K562 (cell line): Measurements from ENCODE around the gene PCBP4. TPM values are rescaled to one million over a fixed set of nuclear protein-coding genes. Genes with fewer than 3 reads are reported as not detected.

Experiments
- CCNT2 ChIP-seq: IDR thresholded peaks from 2 replicates; pipeline ENCODE4 v1.6.1; 2011; ENCODE audit warnings: borderline replicate concordance, low read depth, mild to moderate bottlenecking, moderate library complexity, mixed read lengths, low read length; ENCODE audit not compliant: insufficient read length; ENCODE audit errors: extremely low read depth
- MAFG ChIP-seq: fragments of 450-650 bp; conservative IDR thresholded peaks from 2 replicates; pipeline ENCODE4 v1.6.1; 2016; ENCODE audit warnings: missing genetic modification characterization, missing compliant biosample characterization
- MAZ ChIP-seq, 2 experiments: fragments of 450-650 bp in 1 of 2; sonication (generic) in 1 of 2; formaldehyde crosslinking; IDR thresholded peaks in 1 of 2; conservative IDR thresholded peaks in 1 of 2; 2 replicates each; pipeline versions ENCODE4 v1.4.0 to v1.5.0; 2020; ENCODE audit warnings: mild to moderate bottlenecking in 1 of 2, missing genetic modification reagents in 1 of 2
- MIER1 ChIP-seq: fragments of 450-650 bp; IDR thresholded peaks from 2 replicates; pipeline ENCODE4 v1.6.1; 2016; ENCODE audit warnings: antibody characterized with exemption, mild to moderate bottlenecking, low read depth
- MYC ChIP-seq, 2 experiments: fragments of 250-450 bp in 1 of 2; sonication (Bioruptor Pico) in 1 of 2; IDR thresholded peaks; 2 replicates each; pipeline versions ENCODE4 v1.5.1 to v1.6.1; 2012 to 2021; ENCODE audit warnings: low read depth in 2 of 2, borderline replicate concordance in 1 of 2, improper control_type of control experiment in 1 of 2, low read length in 1 of 2, mild to moderate bottlenecking in 1 of 2, moderate library complexity in 1 of 2
- PRPF4 ChIP-seq: fragments of 200-400 bp; formaldehyde crosslinking; IDR thresholded peaks from one replicate; pipeline ENCODE4 v1.6.1; 2017; ENCODE audit warnings: low read length, low read depth, mild to moderate bottlenecking; ENCODE audit not compliant: insufficient read depth, poor library complexity, severe bottlenecking
- PTTG1 ChIP-seq: fragments of 450-650 bp; IDR thresholded peaks from 2 replicates; pipeline ENCODE4 v1.6.1; 2016; ENCODE audit warnings: low read depth, mild to moderate bottlenecking, missing genetic modification characterization, missing compliant biosample characterization
- RAD21 ChIP-seq, 2 experiments: fragments of 250-450 bp in 1 of 2; fragments of 450-650 bp in 1 of 2; sonication (Bioruptor Pico) in 1 of 2; formaldehyde crosslinking in 1 of 2; IDR thresholded peaks in 1 of 2; conservative IDR thresholded peaks in 1 of 2; 2 replicates each; pipeline versions ENCODE4 v1.4.0 to v1.8.0; 2020 to 2022; ENCODE audit warnings: mild to moderate bottlenecking in 2 of 2, moderate library complexity in 1 of 2
- SAFB2 ChIP-seq: fragments of 200-400 bp; formaldehyde crosslinking; IDR thresholded peaks from 2 replicates; pipeline ENCODE4 v1.6.1; 2018; ENCODE audit warnings: borderline replicate concordance, low read length, low read depth, moderate library complexity; ENCODE audit not compliant: severe bottlenecking
- XRCC5 ChIP-seq: fragments of 200-400 bp; formaldehyde crosslinking; IDR thresholded peaks from 2 replicates; pipeline ENCODE4 v1.6.1; 2017; ENCODE audit warnings: low read depth, mild to moderate bottlenecking, low read length
- ZC3H8 ChIP-seq: fragments of 450-650 bp; IDR thresholded peaks from 2 replicates; pipeline ENCODE4 v1.6.1; 2017
- ZNF584 ChIP-seq: fragments of 200-800 bp; sonication (Bioruptor generic); IDR thresholded peaks from 2 replicates; pipeline ENCODE4 v1.6.1; 2016; ENCODE audit warnings: low read depth, mild to moderate bottlenecking, missing genetic modification characterization, missing compliant biosample characterization
- ZNF77 ChIP-seq: fragments of 250-450 bp; sonication (Bioruptor Pico); IDR thresholded peaks from 2 replicates; pipeline ENCODE4 v1.5.0; 2020
- polyA plus RNA-seq, 8 experiments: library from polyadenylated mRNA; depleted of rRNA in 4 of 8; stranded (reverse) in 5 of 8; unstranded in 3 of 8; fragments of >200 nt; fragmentation: Nextera tagmentation in 2 of 8; fragmentation: Illumina TruSeq in 1 of 8; extraction: Ambion mirVana in 2 of 8; extraction: Trizol in 1 of 8; gene quantifications; 2 replicates each; pipeline versions ENCODE4 v1.2.1 to v1.2.3, GENCODE V29; 2011 to 2014; ENCODE audit warnings: inconsistent platforms in 1 of 8, missing spikeins in 1 of 8
- total RNA-seq, 7 experiments: library from RNA; depleted of rRNA in 6 of 7; stranded (reverse); fragments of >200 nt in 6 of 7; fragmentation: Illumina TruSeq in 2 of 7; extraction: Trizol in 2 of 7; gene quantifications; 2 replicates each; pipeline versions ENCODE4 v1.2.1 to v1.2.3, GENCODE V29; 2011 to 2021; ENCODE audit warnings: low replicate concordance in 1 of 7
- TF ChIP-seq, protein P1 (sequence below): fragments of 450-650 bp; IDR thresholded peaks from one replicate; pipeline ENCODE4 v1.6.1; 2018; ENCODE audit warnings: mild to moderate bottlenecking, moderate library complexity; ENCODE audit not compliant: partially characterized antibody
- TF ChIP-seq, protein P2 (sequence below): fragments of 450-650 bp; IDR thresholded peaks from 2 replicates; pipeline ENCODE4 v1.6.1; 2016; ENCODE audit warnings: borderline replicate concordance
- TF ChIP-seq, protein P3 (sequence below): fragments of 200-400 bp; formaldehyde crosslinking; IDR thresholded peaks from 2 replicates; pipeline ENCODE4 v1.6.1; 2017; ENCODE audit warnings: mild to moderate bottlenecking, low read depth, low read length, moderate library complexity
- TF ChIP-seq, protein P4 (sequence below): fragments of 250-450 bp; sonication (Bioruptor Pico); IDR thresholded peaks from 2 replicates; pipeline ENCODE4 v1.5.0; 2022; ENCODE audit warnings: mild to moderate bottlenecking

Gene PCBP4
- total and polyA plus RNA-seq, 9 of the 15 experiments (the other 6 are each of a cell fraction or from before 2014, with no cell fraction given): 0.06 to 5.8 (median 2.6) TPM

DNA sequence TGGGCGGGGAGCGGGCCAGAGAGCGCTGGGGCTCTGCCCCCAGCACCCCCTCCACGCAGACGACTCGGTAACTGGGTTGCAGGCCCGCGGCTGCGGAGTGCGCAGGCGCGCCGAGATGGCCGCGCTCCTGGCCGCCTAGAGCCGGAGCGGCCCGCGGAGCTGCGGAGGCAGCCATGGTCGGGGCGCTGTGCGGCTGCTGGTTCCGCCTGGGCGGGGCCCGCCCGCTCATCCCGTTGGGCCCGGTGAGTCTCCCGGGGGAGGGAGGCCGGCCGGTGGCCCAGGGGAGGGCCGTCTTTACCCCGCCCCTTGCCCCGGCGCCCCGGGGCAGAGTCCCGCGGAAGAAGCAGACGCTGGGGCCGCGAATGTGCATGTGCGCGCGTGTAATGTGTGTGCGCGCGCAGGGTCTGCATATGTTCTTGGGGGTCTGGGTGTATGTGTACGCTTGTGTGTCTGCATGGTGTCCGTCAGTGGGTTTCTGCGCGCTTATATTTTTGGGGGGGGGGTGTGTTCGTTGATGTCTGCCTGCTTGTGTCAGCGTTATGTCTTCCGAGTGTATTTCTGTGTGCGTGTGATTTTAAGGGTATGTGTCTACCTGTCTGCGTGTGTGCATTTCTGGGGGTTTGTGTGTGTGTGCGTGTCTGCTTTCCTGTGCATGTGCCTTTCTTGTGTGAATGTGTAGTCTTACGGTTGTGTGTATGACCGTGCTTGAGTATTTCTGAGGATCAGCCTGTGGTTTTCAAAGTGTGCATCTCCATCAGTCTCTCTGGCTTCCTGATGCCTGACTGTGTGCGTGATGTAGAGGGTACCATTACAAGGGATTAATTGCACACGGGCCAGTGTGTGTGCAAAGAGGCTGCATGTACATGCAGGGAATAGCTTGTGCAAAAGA is 8.0 kb upstream of the PCBP4 start, which contains the start of gene ABHD14A (continued):
- TF ChIP-seq, protein P1, sequence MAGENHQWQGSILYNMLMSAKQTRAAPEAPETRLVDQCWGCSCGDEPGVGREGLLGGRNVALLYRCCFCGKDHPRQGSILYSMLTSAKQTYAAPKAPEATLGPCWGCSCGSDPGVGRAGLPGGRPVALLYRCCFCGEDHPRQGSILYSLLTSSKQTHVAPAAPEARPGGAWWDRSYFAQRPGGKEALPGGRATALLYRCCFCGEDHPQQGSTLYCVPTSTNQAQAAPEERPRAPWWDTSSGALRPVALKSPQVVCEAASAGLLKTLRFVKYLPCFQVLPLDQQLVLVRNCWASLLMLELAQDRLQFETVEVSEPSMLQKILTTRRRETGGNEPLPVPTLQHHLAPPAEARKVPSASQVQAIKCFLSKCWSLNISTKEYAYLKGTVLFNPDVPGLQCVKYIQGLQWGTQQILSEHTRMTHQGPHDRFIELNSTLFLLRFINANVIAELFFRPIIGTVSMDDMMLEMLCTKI: no peak
- no peak for TF ChIP-seq ZNF77
- no peak for TF ChIP-seq PRPF4
- TF ChIP-seq XRCC5: no peak
- TF ChIP-seq PTTG1 (tag): no peak
- TF ChIP-seq, protein P2, sequence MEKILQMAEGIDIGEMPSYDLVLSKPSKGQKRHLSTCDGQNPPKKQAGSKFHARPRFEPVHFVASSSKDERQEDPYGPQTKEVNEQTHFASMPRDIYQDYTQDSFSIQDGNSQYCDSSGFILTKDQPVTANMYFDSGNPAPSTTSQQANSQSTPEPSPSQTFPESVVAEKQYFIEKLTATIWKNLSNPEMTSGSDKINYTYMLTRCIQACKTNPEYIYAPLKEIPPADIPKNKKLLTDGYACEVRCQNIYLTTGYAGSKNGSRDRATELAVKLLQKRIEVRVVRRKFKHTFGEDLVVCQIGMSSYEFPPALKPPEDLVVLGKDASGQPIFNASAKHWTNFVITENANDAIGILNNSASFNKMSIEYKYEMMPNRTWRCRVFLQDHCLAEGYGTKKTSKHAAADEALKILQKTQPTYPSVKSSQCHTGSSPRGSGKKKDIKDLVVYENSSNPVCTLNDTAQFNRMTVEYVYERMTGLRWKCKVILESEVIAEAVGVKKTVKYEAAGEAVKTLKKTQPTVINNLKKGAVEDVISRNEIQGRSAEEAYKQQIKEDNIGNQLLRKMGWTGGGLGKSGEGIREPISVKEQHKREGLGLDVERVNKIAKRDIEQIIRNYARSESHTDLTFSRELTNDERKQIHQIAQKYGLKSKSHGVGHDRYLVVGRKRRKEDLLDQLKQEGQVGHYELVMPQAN: peak; percentile 68; the same call in 1 of the 2 replicates
- no peak for TF ChIP-seq MAFG
- TF ChIP-seq ZC3H8: no peak
- TF ChIP-seq RAD21 (CRISPR knock-in tag; conservative IDR thresholded peaks at IDR 0.05 in 1 of 2, IDR thresholded peaks at IDR 0.05 in 1 of 2): no peak
- TF ChIP-seq MIER1: peak; percentile 21; the same call in 1 of the 2 replicates
- TF ChIP-seq CCNT2: peak; percentile 60
- peak in 1 of 2 experiments; percentile 37; a peak in 2 of 4 replicates for TF ChIP-seq MAZ (CRISPR knock-in tag; conservative IDR thresholded peaks at IDR 0.05 in 1 of 2, IDR thresholded peaks at IDR 0.05 in 1 of 2)
- no peak for TF ChIP-seq SAFB2
- TF ChIP-seq, protein P3, sequence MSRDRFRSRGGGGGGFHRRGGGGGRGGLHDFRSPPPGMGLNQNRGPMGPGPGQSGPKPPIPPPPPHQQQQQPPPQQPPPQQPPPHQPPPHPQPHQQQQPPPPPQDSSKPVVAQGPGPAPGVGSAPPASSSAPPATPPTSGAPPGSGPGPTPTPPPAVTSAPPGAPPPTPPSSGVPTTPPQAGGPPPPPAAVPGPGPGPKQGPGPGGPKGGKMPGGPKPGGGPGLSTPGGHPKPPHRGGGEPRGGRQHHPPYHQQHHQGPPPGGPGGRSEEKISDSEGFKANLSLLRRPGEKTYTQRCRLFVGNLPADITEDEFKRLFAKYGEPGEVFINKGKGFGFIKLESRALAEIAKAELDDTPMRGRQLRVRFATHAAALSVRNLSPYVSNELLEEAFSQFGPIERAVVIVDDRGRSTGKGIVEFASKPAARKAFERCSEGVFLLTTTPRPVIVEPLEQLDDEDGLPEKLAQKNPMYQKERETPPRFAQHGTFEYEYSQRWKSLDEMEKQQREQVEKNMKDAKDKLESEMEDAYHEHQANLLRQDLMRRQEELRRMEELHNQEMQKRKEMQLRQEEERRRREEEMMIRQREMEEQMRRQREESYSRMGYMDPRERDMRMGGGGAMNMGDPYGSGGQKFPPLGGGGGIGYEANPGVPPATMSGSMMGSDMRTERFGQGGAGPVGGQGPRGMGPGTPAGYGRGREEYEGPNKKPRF: no peak
- no peak for TF ChIP-seq ZNF584 (CRISPR knock-in tag)
- peak; percentile 49; the same call in 1 of the 2 replicates for TF ChIP-seq MYC (IDR thresholded peaks at IDR 0.05; ENCODE audit: low read depth, low read length)
- no peak for TF ChIP-seq MYC (CRISPR knock-in tag; IDR thresholded peaks at IDR 0.05; ENCODE audit: borderline replicate concordance, low read depth)
- TF ChIP-seq, protein P4, sequence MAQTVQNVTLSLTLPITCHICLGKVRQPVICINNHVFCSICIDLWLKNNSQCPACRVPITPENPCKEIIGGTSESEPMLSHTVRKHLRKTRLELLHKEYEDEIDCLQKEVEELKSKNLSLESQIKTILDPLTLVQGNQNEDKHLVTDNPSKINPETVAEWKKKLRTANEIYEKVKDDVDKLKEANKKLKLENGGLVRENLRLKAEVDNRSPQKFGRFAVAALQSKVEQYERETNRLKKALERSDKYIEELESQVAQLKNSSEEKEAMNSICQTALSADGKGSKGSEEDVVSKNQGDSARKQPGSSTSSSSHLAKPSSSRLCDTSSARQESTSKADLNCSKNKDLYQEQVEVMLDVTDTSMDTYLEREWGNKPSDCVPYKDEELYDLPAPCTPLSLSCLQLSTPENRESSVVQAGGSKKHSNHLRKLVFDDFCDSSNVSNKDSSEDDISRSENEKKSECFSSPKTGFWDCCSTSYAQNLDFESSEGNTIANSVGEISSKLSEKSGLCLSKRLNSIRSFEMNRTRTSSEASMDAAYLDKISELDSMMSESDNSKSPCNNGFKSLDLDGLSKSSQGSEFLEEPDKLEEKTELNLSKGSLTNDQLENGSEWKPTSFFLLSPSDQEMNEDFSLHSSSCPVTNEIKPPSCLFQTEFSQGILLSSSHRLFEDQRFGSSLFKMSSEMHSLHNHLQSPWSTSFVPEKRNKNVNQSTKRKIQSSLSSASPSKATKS (CRISPR knock-in tag): no peak
